ENCODE data around the gene CA10. TPM values are rescaled to one million over a fixed set of nuclear protein-coding genes. Genes with fewer than 3 reads are reported as not detected.

CA10 gene
- total and polyA plus RNA-seq, 2 donors (not counting 1 experiment from before 2014, with no cell fraction given), result not detected

GRCh38 chr17:52156576-52157570 is 1.6 kb downstream of the CA10 start:
- DNase-seq (ENCODE audit: low read depth in 2 of 2), result no peak

GRCh38 chr17:52155301-52155700 is 3.2 kb downstream of the CA10 start:
- H3K27ac ChIP-seq (ENCODE audit: insufficient read depth, low read length), result no peak overlapping the region
- no peak overlapping the region for H2AFZ ChIP-seq (ENCODE audit: low read length)
- TF ChIP-seq CTCF (conservative IDR thresholded peaks at IDR 0.05 in 1 of 2, IDR thresholded peaks at IDR 0.05 in 1 of 2; ENCODE audit: low read depth in 1 of 2, low read length in 2 of 2) (no peak), EZH2 (IDR thresholded peaks at IDR 0.05; ENCODE audit: low read length, missing control alignments) (no peak)
- DNase-seq (ENCODE audit: low read depth in 2 of 2), result no peak
- no peak overlapping the region for H3K4me3 ChIP-seq (replicated peaks in 1 of 4; ENCODE audit: control extremely low read depth in 1 of 4, insufficient read depth in 1 of 4, low read depth in 3 of 4, low read length in 4 of 4)
- no peaks in the 10 kb centered on the region for H3K27me3 ChIP-seq (ENCODE audit: control insufficient read depth, insufficient read depth, low read length)
- H3K4me1 ChIP-seq (ENCODE audit: control insufficient read depth, extremely low read depth, insufficient read depth, low read length), result no peaks in the 10 kb centered on the region
- no peaks in the 10 kb centered on the region for H3K9me3 ChIP-seq (ENCODE audit: control insufficient read depth, insufficient read depth, low read depth, low read length)
- H3K4me2 ChIP-seq (ENCODE audit: extremely low read depth, insufficient read depth, low read length), result no peak overlapping the region
- H4K20me1 ChIP-seq (ENCODE audit: control insufficient read depth, extremely low read depth, insufficient read depth, low read length), result no peaks in the 10 kb centered on the region
- H3K36me3 ChIP-seq (ENCODE audit: control insufficient read depth, insufficient read depth, low read length), result no peaks in the 10 kb centered on the region
- H3K79me2 ChIP-seq (ENCODE audit: control insufficient read depth, insufficient read depth, low read length), result no peaks in the 10 kb centered on the region
- H3K9ac ChIP-seq (ENCODE audit: insufficient read depth, low read length), result no peak overlapping the region

More at GRCh38 chr17:52156576-52157570, 1.6 kb downstream of the CA10 start:
- Histone ChIP-seq H3K4me2 (ENCODE audit: extremely low read depth, insufficient read depth, low read length) (no peak overlapping the region), H3K27ac (ENCODE audit: insufficient read depth, low read length) (no peak overlapping the region), H4K20me1 (ENCODE audit: control insufficient read depth, extremely low read depth, insufficient read depth, low read length) (no peaks in the 10 kb centered on the region), H3K4me1 (ENCODE audit: control insufficient read depth, extremely low read depth, insufficient read depth, low read length) (no peaks in the 10 kb centered on the region), H3K9ac (ENCODE audit: insufficient read depth, low read length) (no peak overlapping the region), H3K36me3 (ENCODE audit: control insufficient read depth, insufficient read depth, low read length) (no peaks in the 10 kb centered on the region), H3K9me3 (ENCODE audit: control insufficient read depth, insufficient read depth, low read depth, low read length) (no peaks in the 10 kb centered on the region), H3K79me2 (ENCODE audit: control insufficient read depth, insufficient read depth, low read length) (no peaks in the 10 kb centered on the region), H3K4me3 (replicated peaks in 1 of 4; ENCODE audit: control extremely low read depth in 1 of 4, insufficient read depth in 1 of 4, low read depth in 3 of 4, low read length in 4 of 4) (no peak overlapping the region), H3K27me3 (ENCODE audit: control insufficient read depth, insufficient read depth, low read length) (no peaks in the 10 kb centered on the region), H2AFZ (ENCODE audit: low read length) (no peak overlapping the region)
- TF ChIP-seq CTCF (conservative IDR thresholded peaks at IDR 0.05 in 1 of 2, IDR thresholded peaks at IDR 0.05 in 1 of 2; ENCODE audit: low read depth in 1 of 2, low read length in 2 of 2) (no peak), EZH2 (IDR thresholded peaks at IDR 0.05; ENCODE audit: low read length, missing control alignments) (no peak)

GRCh38 chr17:52154466-52154865 is 4.0 kb downstream of the CA10 start:
- Histone ChIP-seq H3K9me3 (ENCODE audit: control insufficient read depth, insufficient read depth, low read depth, low read length) (no peaks in the 10 kb centered on the region), H3K36me3 (ENCODE audit: control insufficient read depth, insufficient read depth, low read length) (no peaks in the 10 kb centered on the region), H3K27me3 (ENCODE audit: control insufficient read depth, insufficient read depth, low read length) (no peaks in the 10 kb centered on the region), H3K4me3 (replicated peaks in 1 of 4; ENCODE audit: control extremely low read depth in 1 of 4, insufficient read depth in 1 of 4, low read depth in 3 of 4, low read length in 4 of 4) (no peak overlapping the region), H3K9ac (ENCODE audit: insufficient read depth, low read length) (no peak overlapping the region), H3K4me1 (ENCODE audit: control insufficient read depth, extremely low read depth, insufficient read depth, low read length) (no peaks in the 10 kb centered on the region), H2AFZ (ENCODE audit: low read length) (no peak overlapping the region), H3K79me2 (ENCODE audit: control insufficient read depth, insufficient read depth, low read length) (no peaks in the 10 kb centered on the region), H4K20me1 (ENCODE audit: control insufficient read depth, extremely low read depth, insufficient read depth, low read length) (no peaks in the 10 kb centered on the region), H3K4me2 (ENCODE audit: extremely low read depth, insufficient read depth, low read length) (no peak overlapping the region), H3K27ac (ENCODE audit: insufficient read depth, low read length) (no peak overlapping the region)
- no peak for TF ChIP-seq EZH2 (IDR thresholded peaks at IDR 0.05; ENCODE audit: low read length, missing control alignments)
- no peak for TF ChIP-seq CTCF (conservative IDR thresholded peaks at IDR 0.05 in 1 of 2, IDR thresholded peaks at IDR 0.05 in 1 of 2; ENCODE audit: low read depth in 1 of 2, low read length in 2 of 2)
- no peak for DNase-seq (ENCODE audit: low read depth in 2 of 2)
